ENCODE data around the gene KLF1. TPM values are rescaled to one million over a fixed set of nuclear protein-coding genes. Genes with fewer than 3 reads are reported as not detected.

Gene KLF1
- total and polyA plus RNA-seq, 2 of the 13 experiments (the other 11 are each of a cell fraction or from before 2014, with no cell fraction given): not detected

- TF ChIP-seq, protein P1, sequence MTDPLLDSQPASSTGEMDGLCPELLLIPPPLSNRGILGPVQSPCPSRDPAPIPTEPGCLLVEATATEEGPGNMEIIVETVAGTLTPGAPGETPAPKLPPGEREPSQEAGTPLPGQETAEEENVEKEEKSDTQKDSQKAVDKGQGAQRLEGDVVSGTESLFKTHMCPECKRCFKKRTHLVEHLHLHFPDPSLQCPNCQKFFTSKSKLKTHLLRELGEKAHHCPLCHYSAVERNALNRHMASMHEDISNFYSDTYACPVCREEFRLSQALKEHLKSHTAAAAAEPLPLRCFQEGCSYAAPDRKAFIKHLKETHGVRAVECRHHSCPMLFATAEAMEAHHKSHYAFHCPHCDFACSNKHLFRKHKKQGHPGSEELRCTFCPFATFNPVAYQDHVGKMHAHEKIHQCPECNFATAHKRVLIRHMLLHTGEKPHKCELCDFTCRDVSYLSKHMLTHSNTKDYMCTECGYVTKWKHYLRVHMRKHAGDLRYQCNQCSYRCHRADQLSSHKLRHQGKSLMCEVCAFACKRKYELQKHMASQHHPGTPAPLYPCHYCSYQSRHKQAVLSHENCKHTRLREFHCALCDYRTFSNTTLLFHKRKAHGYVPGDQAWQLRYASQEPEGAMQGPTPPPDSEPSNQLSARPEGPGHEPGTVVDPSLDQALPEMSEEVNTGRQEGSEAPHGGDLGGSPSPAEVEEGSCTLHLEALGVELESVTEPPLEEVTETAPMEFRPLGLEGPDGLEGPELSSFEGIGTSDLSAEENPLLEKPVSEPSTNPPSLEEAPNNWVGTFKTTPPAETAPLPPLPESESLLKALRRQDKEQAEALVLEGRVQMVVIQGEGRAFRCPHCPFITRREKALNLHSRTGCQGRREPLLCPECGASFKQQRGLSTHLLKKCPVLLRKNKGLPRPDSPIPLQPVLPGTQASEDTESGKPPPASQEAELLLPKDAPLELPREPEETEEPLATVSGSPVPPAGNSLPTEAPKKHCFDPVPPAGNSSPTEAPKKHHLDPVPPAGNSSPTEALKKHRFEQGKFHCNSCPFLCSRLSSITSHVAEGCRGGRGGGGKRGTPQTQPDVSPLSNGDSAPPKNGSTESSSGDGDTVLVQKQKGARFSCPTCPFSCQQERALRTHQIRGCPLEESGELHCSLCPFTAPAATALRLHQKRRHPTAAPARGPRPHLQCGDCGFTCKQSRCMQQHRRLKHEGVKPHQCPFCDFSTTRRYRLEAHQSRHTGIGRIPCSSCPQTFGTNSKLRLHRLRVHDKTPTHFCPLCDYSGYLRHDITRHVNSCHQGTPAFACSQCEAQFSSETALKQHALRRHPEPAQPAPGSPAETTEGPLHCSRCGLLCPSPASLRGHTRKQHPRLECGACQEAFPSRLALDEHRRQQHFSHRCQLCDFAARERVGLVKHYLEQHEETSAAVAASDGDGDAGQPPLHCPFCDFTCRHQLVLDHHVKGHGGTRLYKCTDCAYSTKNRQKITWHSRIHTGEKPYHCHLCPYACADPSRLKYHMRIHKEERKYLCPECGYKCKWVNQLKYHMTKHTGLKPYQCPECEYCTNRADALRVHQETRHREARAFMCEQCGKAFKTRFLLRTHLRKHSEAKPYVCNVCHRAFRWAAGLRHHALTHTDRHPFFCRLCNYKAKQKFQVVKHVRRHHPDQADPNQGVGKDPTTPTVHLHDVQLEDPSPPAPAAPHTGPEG (CRISPR knock-in tag; IDR thresholded peaks at IDR 0.05): no peak
- TF ChIP-seq, protein P2, sequence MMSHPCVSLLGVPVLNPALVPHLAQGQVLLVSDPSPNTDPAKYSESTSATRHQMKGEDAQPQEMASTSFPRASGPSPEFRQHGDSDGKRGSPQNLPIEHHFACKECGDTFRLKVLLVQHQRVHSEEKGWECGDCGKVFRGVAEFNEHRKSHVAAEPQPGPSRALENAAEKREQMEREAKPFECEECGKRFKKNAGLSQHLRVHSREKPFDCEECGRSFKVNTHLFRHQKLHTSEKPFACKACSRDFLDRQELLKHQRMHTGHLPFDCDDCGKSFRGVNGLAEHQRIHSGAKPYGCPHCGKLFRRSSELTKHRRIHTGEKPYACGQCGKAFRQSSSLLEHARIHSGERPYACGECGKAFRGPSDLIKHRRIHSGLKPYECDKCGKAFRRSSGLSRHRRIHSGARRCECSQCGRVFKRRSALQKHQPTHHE (CRISPR knock-in tag; IDR thresholded peaks at IDR 0.05; ENCODE audit: borderline replicate concordance): no peak
- TF ChIP-seq ZNF530 (CRISPR knock-in tag; IDR thresholded peaks at IDR 0.05; ENCODE audit: low read depth) (no peak), ATF6 (CRISPR knock-in tag; conservative IDR thresholded peaks at IDR 0.05) (no peak), RBAK (CRISPR knock-in tag; IDR thresholded peaks at IDR 0.05) (no peak), PCBP2 (optimal IDR thresholded peaks at IDR 0.05; ENCODE audit: low read depth, low read length, poor library complexity, severe bottlenecking) (no peak), ZNF678 (CRISPR knock-in tag; IDR thresholded peaks at IDR 0.05) (no peak), SNAPC5 (CRISPR knock-in tag; IDR thresholded peaks at IDR 0.05; ENCODE audit: borderline replicate concordance) (no peak), ZSCAN30 (CRISPR knock-in tag; IDR thresholded peaks at IDR 0.05) (no peak), SKI (IDR thresholded peaks at IDR 0.05; ENCODE audit: partially characterized antibody) (peak; percentile 11), HMG20A (CRISPR knock-in tag; IDR thresholded peaks at IDR 0.05; ENCODE audit: borderline replicate concordance) (no peak)
- TF ChIP-seq, protein P3, sequence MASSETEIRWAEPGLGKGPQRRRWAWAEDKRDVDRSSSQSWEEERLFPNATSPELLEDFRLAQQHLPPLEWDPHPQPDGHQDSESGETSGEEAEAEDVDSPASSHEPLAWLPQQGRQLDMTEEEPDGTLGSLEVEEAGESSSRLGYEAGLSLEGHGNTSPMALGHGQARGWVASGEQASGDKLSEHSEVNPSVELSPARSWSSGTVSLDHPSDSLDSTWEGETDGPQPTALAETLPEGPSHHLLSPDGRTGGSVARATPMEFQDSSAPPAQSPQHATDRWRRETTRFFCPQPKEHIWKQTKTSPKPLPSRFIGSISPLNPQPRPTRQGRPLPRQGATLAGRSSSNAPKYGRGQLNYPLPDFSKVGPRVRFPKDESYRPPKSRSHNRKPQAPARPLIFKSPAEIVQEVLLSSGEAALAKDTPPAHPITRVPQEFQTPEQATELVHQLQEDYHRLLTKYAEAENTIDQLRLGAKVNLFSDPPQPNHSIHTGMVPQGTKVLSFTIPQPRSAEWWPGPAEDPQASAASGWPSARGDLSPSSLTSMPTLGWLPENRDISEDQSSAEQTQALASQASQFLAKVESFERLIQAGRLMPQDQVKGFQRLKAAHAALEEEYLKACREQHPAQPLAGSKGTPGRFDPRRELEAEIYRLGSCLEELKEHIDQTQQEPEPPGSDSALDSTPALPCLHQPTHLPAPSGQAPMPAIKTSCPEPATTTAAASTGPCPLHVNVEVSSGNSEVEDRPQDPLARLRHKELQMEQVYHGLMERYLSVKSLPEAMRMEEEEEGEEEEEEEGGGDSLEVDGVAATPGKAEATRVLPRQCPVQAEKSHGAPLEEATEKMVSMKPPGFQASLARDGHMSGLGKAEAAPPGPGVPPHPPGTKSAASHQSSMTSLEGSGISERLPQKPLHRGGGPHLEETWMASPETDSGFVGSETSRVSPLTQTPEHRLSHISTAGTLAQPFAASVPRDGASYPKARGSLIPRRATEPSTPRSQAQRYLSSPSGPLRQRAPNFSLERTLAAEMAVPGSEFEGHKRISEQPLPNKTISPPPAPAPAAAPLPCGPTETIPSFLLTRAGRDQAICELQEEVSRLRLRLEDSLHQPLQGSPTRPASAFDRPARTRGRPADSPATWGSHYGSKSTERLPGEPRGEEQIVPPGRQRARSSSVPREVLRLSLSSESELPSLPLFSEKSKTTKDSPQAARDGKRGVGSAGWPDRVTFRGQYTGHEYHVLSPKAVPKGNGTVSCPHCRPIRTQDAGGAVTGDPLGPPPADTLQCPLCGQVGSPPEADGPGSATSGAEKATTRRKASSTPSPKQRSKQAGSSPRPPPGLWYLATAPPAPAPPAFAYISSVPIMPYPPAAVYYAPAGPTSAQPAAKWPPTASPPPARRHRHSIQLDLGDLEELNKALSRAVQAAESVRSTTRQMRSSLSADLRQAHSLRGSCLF (CRISPR knock-in tag; IDR thresholded peaks at IDR 0.05; ENCODE audit: borderline replicate concordance): no peak
These were observed 5.7 kb downstream of the KLF1 start, which contains the start of gene DNASE2 (continued) for GRCh38 chr19:12881172-12881808.
